ENCODE results near the gene ITPKC.

Gene ITPKC

DNA sequence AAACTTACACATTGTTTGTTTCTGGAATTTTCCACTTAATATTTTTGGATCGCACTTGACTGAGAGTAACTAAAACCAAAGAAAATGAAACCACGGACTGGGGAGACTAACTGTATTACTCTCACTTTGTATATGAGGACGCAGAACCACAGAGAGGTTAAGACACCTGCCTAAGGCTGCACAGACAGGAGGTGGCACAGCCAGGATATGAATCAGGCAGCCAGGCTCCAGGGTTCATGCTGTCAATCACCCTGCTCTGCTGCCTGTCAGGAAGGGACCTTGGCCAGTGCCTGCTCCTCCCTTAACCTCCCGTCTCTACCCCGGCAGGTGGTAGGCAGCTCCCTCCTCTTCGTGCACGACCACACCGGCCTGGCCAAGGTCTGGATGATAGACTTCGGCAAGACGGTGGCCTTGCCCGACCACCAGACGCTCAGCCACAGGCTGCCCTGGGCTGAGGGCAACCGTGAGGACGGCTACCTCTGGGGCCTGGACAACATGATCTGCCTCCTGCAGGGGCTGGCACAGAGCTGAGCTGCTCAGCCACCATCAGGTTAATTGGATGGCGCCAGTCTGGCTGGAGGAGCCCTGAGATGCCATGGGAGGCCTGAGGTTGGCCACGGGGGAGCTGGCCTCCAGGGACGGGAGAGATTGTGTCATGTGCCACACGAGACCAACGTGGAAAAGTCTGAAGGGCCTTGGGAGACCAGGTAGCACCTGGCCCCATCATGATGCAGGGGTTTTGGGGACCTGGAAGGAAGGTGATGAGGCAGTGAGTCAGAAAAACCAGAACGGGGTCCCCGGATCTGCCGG, 22.3 kb downstream of the ITPKC start:
- TF ChIP-seq, protein P1, sequence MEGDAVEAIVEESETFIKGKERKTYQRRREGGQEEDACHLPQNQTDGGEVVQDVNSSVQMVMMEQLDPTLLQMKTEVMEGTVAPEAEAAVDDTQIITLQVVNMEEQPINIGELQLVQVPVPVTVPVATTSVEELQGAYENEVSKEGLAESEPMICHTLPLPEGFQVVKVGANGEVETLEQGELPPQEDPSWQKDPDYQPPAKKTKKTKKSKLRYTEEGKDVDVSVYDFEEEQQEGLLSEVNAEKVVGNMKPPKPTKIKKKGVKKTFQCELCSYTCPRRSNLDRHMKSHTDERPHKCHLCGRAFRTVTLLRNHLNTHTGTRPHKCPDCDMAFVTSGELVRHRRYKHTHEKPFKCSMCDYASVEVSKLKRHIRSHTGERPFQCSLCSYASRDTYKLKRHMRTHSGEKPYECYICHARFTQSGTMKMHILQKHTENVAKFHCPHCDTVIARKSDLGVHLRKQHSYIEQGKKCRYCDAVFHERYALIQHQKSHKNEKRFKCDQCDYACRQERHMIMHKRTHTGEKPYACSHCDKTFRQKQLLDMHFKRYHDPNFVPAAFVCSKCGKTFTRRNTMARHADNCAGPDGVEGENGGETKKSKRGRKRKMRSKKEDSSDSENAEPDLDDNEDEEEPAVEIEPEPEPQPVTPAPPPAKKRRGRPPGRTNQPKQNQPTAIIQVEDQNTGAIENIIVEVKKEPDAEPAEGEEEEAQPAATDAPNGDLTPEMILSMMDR (conservative IDR thresholded peaks at IDR 0.05): no peak
- H3K27ac ChIP-seq: no peak overlapping the region

DNA sequence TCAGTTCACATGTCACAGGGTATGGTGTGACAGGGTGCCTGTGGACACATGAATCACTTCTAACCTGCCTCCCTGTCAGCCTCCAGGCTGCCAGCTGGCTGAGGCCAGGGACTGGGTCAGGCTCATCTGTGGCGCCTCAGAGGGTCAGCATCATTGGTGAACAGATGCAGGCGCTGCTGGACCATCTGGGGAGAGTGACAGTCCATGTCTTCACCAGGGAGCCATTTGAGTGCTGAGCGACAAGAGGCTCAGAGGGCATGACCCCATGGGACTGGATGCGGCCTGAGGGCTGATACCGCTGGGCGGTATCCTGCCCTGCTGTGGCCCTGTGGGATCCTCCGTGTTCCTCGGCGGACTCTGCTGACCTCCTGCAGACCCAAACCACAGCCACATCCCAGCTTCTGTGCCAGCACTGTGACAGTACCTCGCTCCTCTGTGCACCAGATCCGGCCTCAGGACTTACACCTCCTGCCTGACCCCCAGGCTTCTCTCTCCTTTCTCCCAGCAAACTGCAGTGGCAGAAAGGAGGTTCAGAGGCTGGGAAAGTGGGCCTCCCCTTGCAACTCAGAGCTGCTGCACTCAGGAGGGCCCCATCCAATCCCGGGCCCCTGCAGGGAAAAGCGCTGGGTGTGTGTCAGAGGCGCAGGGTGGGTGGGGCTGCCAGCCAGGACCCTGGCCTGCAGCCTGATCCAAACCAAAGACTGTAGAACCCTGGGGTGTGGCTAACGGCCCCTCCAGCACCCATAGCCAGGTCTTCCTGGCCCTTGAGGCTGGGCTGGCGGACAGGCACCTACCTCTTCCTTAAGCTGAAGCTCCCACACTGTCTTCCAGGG, 23.2 kb downstream of the ITPKC start:
- no peak overlapping the region for H3K27ac ChIP-seq
- TF ChIP-seq, protein P1 (conservative IDR thresholded peaks at IDR 0.05): no peak

DNA sequence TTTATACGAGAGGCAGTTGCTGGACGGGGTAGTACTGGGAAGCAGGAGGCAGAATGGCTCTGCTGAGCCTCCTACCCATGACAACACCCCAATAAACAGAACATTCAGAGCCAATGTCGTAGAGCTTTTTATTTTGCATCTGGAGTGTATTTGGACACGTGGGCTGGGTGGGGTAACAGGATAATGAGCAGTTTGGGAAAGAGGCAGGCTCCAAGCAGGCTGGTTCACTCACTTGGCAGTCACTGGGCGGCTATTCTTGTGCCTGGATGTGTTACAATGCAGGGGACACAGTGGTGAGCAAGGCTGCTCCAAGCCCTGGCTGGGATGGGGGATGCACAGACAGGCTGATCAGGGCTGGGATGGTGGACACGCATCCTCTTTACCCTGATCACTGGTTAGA, 23.8 kb downstream of the ITPKC start:
- no peak overlapping the region for H3K27ac ChIP-seq
- TF ChIP-seq, protein P1 (conservative IDR thresholded peaks at IDR 0.05): no peak

DNA sequence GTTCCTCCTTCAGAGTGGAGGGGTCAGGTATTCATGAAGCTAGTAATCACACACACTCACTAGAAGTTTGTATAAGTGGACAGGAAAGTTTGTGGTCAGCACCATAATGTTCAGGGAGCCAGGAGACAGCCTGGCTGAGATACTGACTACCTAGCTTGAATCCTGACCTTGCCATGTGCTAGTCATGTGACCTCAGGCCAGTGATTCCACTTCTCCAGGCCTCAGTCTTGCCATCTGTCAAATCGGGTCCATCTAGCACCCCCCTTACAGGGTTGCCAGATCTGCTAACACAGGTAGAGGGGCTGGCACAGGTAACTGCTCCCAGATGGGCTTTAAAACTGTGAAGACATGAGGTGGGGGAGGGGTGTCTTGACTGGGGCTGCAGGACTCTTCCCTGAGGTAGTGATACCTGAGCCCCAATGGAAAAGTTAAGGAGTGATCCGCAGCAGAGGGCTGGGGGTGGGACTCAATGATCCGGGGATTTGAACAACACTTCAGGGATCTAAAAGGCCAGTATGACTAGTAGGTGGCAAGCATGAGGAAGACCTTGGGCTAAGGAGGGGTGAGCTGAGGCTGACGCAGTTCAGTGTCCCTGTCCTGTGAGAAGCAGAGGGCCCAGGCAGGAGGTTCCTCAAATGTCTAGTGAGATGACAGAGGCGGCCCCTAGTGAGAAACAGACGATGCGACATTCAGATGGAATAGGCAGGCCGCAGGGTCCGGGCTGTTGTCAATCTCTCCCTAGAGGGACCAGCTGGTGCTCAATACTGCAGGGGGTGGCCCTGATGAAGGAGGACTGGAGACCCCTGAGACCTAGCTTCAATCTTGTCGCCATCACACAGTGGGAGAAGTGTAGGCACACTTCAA, 24.8 kb downstream of the ITPKC start:
- H3K27ac ChIP-seq: no peak overlapping the region
- TF ChIP-seq, protein P1 (conservative IDR thresholded peaks at IDR 0.05): no peak

DNA sequence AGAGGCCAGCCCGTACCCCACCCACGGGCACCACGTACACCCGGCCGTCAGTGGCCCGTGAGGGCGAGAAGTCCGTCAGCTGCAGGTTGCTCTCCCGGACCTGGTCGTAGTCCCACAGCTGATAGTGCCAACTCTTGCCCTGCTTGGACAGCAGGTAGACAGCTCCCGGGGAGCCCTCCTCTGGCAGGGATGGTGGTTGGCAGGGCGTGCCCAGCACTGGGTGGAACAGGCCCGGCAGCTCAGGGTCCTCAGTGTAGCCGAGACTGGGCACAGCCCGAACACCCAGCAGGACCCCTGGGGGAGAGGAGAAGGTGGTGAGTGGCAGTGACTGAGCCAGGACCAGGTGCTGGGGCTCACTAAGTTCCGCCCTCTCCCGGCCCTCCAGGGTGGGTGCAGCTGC, 25.6 kb downstream of the ITPKC start:
- H3K27ac ChIP-seq: no peak overlapping the region
- TF ChIP-seq, protein P1 (conservative IDR thresholded peaks at IDR 0.05): no peak

DNA sequence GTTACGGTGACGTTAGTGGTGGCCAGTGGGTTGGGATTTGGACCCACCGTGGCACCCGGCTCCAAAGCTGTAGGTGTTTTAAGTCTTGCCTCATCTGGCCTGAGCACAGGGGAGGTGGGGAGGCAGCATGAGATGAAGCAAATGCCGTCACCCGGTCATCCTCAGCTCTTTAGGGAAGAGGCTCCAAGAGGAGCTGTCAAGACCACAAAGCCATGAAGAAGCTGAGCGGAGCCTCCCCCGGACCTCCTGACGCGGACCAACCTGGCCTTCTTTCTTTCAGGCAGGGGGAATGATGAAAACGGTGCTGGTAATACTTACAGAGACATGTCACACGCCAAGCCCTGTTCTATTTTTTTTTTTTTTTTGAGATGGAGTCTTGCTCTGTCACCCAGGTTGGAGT, 26.0 kb downstream of the ITPKC start:
- H3K27ac ChIP-seq: no peak overlapping the region
- TF ChIP-seq, protein P1 (conservative IDR thresholded peaks at IDR 0.05): no peak

DNA sequence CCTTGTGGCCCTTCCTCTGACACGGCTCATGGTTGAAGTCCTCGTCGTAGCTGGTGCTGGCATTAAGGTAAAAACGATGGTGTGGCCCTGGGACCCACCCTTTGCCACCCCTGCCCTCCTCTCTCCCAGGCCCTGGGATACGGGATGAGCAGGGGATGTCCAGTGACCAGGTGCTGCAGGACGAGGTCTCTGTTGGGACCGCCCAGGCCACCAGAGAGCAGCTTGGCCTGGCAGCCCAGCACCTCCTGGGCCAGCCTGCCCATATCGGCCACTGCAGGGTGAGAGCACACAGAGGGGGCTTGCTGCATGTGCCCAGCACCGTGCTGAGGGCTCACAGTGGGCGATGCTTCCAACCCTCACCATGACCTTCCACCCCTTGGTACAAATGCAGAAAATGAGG, 27.0 kb downstream of the ITPKC start:
- H3K27ac ChIP-seq: no peak overlapping the region
- TF ChIP-seq, protein P1 (conservative IDR thresholded peaks at IDR 0.05): no peak

Measured in VCaP (cell line).